Neural cell (in vitro differentiated cells): ENCODE results near the gene CDKAL1.

Experiments used
- EP300 ChIP-seq: fragments of 450-650 bp; conservative IDR thresholded peaks from 2 replicates; pipeline ENCODE4 v1.6.1; 2014; ENCODE audit warnings: antibody characterized with exemption, mild to moderate bottlenecking, moderate library complexity; ENCODE audit not compliant: poor library complexity, severe bottlenecking
- EZH2 ChIP-seq: fragments of 200-600, 300-800 bp; shearing (Covaris generic), sonication (generic); IDR thresholded peaks from 2 replicates; pipeline ENCODE4 v1.6.1; 2014; ENCODE audit warnings: antibody characterized with exemption, low read length, borderline replicate concordance, mild to moderate bottlenecking; ENCODE audit not compliant: insufficient read depth, poor library complexity, severe bottlenecking
- POLR2AphosphoS5 ChIP-seq: IDR thresholded peaks from 2 replicates; pipeline ENCODE4 v1.6.1; 2012
- SMC3 ChIP-seq: fragments of 450-650 bp; conservative IDR thresholded peaks from 2 replicates; pipeline ENCODE4 v1.6.1; 2014; ENCODE audit warnings: antibody characterized with exemption, mild to moderate bottlenecking, moderate library complexity; ENCODE audit not compliant: poor library complexity
- TAF1 ChIP-seq: IDR thresholded peaks from 2 replicates; pipeline ENCODE4 v1.6.1; 2012; ENCODE audit warnings: low read depth
- TF ChIP-seq, protein P1 (sequence below): fragments of 450-650 bp; IDR thresholded peaks from 2 replicates; pipeline ENCODE4 v1.5.1; 2014; ENCODE audit warnings: antibody characterized with exemption, mild to moderate bottlenecking, moderate library complexity; ENCODE audit not compliant: poor library complexity, severe bottlenecking
- TF ChIP-seq, protein P2 (sequence below): IDR thresholded peaks from 2 replicates; pipeline ENCODE4 v1.6.1; 2012; ENCODE audit warnings: borderline replicate concordance

DNA sequence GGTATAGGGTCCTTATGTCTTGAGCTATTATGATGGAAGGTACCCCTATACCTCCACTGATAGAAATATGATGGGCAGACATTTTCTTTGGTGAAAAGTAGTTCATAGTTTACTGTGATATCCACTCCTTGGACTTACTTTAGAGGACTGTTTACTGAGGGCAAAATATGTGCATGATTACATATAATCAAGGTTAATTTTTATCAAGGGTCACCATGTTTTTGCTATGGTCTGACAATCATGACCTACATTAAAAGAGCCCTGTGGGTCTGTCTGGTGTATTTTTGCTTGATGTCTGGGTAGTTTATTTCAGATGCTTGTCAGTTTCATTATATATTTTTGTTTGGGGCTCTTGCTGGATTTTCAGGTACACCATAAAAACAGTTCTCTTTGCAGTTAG, 40.1 kb downstream of the CDKAL1 start:
- TF ChIP-seq, protein P1, sequence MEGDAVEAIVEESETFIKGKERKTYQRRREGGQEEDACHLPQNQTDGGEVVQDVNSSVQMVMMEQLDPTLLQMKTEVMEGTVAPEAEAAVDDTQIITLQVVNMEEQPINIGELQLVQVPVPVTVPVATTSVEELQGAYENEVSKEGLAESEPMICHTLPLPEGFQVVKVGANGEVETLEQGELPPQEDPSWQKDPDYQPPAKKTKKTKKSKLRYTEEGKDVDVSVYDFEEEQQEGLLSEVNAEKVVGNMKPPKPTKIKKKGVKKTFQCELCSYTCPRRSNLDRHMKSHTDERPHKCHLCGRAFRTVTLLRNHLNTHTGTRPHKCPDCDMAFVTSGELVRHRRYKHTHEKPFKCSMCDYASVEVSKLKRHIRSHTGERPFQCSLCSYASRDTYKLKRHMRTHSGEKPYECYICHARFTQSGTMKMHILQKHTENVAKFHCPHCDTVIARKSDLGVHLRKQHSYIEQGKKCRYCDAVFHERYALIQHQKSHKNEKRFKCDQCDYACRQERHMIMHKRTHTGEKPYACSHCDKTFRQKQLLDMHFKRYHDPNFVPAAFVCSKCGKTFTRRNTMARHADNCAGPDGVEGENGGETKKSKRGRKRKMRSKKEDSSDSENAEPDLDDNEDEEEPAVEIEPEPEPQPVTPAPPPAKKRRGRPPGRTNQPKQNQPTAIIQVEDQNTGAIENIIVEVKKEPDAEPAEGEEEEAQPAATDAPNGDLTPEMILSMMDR: no peak
- TF ChIP-seq EZH2: no peak
- TF ChIP-seq TAF1: no peak
- TF ChIP-seq POLR2AphosphoS5: no peak
- no peak for TF ChIP-seq SMC3
- TF ChIP-seq EP300: no peak
- TF ChIP-seq, protein P2, sequence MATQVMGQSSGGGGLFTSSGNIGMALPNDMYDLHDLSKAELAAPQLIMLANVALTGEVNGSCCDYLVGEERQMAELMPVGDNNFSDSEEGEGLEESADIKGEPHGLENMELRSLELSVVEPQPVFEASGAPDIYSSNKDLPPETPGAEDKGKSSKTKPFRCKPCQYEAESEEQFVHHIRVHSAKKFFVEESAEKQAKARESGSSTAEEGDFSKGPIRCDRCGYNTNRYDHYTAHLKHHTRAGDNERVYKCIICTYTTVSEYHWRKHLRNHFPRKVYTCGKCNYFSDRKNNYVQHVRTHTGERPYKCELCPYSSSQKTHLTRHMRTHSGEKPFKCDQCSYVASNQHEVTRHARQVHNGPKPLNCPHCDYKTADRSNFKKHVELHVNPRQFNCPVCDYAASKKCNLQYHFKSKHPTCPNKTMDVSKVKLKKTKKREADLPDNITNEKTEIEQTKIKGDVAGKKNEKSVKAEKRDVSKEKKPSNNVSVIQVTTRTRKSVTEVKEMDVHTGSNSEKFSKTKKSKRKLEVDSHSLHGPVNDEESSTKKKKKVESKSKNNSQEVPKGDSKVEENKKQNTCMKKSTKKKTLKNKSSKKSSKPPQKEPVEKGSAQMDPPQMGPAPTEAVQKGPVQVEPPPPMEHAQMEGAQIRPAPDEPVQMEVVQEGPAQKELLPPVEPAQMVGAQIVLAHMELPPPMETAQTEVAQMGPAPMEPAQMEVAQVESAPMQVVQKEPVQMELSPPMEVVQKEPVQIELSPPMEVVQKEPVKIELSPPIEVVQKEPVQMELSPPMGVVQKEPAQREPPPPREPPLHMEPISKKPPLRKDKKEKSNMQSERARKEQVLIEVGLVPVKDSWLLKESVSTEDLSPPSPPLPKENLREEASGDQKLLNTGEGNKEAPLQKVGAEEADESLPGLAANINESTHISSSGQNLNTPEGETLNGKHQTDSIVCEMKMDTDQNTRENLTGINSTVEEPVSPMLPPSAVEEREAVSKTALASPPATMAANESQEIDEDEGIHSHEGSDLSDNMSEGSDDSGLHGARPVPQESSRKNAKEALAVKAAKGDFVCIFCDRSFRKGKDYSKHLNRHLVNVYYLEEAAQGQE: no peak
